GM19193 (cell line): ENCODE results near the gene CCDC40.

ENCODE experiments used
- POLR2A ChIP-seq: IDR thresholded peaks from 4 replicates; pipeline ENCODE4 v1.6.1; 2011; ENCODE audit not compliant: insufficient read depth, insufficient read length; ENCODE audit errors: extremely low read depth

CCDC40 gene

GRCh38 chr17:80089762-80090161, 53.3 kb downstream of the CCDC40 start:
- no peak for TF ChIP-seq POLR2A

GRCh38 chr17:80091376-80091775, 54.9 kb downstream of the CCDC40 start:
- no peak for TF ChIP-seq POLR2A

GRCh38 chr17:80092959-80093358, 56.5 kb downstream of the CCDC40 start:
- no peak for TF ChIP-seq POLR2A

- TF ChIP-seq POLR2A: no peak
Observed at GRCh38 chr17:80095038-80095843, 58.8 kb downstream of the CCDC40 start.

GRCh38 chr17:80095844-80096475, 59.5 kb downstream of the CCDC40 start:
- TF ChIP-seq POLR2A: no peak

- TF ChIP-seq POLR2A: no peak
Observed at GRCh38 chr17:80096561-80097021, 60.1 kb downstream of the CCDC40 start.

GRCh38 chr17:80097127-80097621, 60.7 kb downstream of the CCDC40 start:
- TF ChIP-seq POLR2A: no peak

GRCh38 chr17:80097844-80098691, 61.6 kb downstream of the CCDC40 start:
- TF ChIP-seq POLR2A: no peak

- no peak for TF ChIP-seq POLR2A
Observed at GRCh38 chr17:80099291-80100034, 63.0 kb downstream of the CCDC40 start.

- no peak for TF ChIP-seq POLR2A
Observed at GRCh38 chr17:80100035-80100323, 63.5 kb downstream of the CCDC40 start.

- peak; percentile 68 for TF ChIP-seq POLR2A
Observed at GRCh38 chr17:80101011-80101945, 64.8 kb downstream of the CCDC40 start, which contains the start of gene GAA. Gene GAA, plus strand, starts transcription at chr17:80101581. Its CDS starts 3,006 bp downstream, at chr17:80104587.

GRCh38 chr17:80101946-80102663, 65.7 kb downstream of the CCDC40 start:
- no peak for TF ChIP-seq POLR2A

GRCh38 chr17:80102664-80103448, 66.4 kb downstream of the CCDC40 start:
- TF ChIP-seq POLR2A: no peak
